ENCODE data around the gene MARVELD1. TPM values are rescaled to one million over a fixed set of nuclear protein-coding genes. Genes with fewer than 3 reads are reported as not detected.
"Not testable (repeated sequence)": the region's sequence is repeated elsewhere in the genome, so short reads cannot be mapped to it uniquely, and the experiment has no call there.

MARVELD1 gene
- total and polyA plus RNA-seq, 12 donors: 2.8 to 11.9 (median 5.8) TPM

- H3K27ac ChIP-seq: peak overlapping the region in 1 of 10 donors; percentile 90
- no peaks in the 10 kb centered on the region for H3K27me3 ChIP-seq
- ATAC-seq (no peak), DNase-seq (no peak)
- intact Hi-C loops (cut with DNase I): loop anchor here in 1 of 10 donors (5.0 kb wide), 1 partner anchor 42 kb away; no protein-coding TSS in a partner anchor
- TF ChIP-seq, protein P1, sequence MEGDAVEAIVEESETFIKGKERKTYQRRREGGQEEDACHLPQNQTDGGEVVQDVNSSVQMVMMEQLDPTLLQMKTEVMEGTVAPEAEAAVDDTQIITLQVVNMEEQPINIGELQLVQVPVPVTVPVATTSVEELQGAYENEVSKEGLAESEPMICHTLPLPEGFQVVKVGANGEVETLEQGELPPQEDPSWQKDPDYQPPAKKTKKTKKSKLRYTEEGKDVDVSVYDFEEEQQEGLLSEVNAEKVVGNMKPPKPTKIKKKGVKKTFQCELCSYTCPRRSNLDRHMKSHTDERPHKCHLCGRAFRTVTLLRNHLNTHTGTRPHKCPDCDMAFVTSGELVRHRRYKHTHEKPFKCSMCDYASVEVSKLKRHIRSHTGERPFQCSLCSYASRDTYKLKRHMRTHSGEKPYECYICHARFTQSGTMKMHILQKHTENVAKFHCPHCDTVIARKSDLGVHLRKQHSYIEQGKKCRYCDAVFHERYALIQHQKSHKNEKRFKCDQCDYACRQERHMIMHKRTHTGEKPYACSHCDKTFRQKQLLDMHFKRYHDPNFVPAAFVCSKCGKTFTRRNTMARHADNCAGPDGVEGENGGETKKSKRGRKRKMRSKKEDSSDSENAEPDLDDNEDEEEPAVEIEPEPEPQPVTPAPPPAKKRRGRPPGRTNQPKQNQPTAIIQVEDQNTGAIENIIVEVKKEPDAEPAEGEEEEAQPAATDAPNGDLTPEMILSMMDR (IDR thresholded peaks at IDR 0.05): no peak
- peaks cover 0 to 11% (median 0%) of the 10 kb centered on the region in 11 donors for H3K9me3 ChIP-seq
- no peak overlapping the region for H3K4me3 ChIP-seq
- H3K4me1 ChIP-seq: peaks cover 6 to 44% (median 25%) of the 10 kb centered on the region in 9 donors
- WGBS, 2 donors: 91% methylated on average over 3 of the region's 3 CpGs
- no peaks in the 10 kb centered on the region for H3K36me3 ChIP-seq
Observed at GRCh38 chr10:97690133-97690532, 23.4 kb upstream of the MARVELD1 start.

GRCh38 chr10:97698072-97698655 is 15.4 kb upstream of the MARVELD1 start:
- WGBS, 2 donors: 82 to 89% methylated on average over 11 of the region's 11 CpGs
- not testable (repeated sequence) for ATAC-seq, H3K36me3 ChIP-seq, H3K27me3 ChIP-seq, H3K9me3 ChIP-seq, H3K4me1 ChIP-seq, H3K27ac ChIP-seq, DNase-seq, H3K4me3 ChIP-seq
- intact Hi-C loops (cut with DNase I): loop anchor here in 1 of 10 donors (5.0 kb wide), 1 partner anchor 34 kb away; no protein-coding TSS in a partner anchor

DNA sequence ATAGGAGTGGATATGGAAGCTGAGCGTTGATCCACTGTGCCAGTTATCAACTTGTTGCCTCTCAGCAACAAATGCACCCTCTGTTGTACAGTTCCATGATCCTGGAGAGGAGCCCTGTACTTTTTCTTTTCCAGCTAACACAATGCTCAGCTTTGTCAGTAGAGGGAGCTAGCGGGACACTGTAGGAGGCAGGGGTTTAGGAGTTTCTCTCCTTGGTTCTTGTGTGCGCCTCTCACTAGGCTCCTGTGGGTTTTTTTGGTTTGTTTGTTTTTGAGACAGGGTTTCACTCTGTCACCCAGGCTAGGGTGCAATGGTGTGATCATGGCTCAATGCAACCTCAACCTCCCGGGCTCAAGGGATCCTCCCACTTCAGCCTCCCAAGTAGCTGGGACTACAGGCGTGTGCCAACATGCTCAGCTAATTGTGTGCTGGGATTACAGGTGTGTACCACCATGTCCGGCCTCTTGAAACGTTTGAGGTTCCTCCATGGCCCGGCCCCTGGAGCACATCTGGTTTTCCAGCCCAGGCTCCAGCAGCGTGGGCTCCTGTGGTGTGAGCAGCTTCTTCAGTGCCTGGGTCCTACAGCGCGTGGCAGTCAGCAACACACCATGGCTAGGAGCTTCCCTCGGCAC is 12.0 kb upstream of the MARVELD1 start:
- Histone ChIP-seq H3K9me3 (no peaks in the 10 kb centered on the region), H3K4me3 (no peak overlapping the region), H3K27me3 (peaks cover 0 to 4% (median 0%) of the 10 kb centered on the region in 7 donors), H3K4me1 (peaks cover 0 to 7% (median 0%) of the 10 kb centered on the region in 9 donors), H3K36me3 (no peaks in the 10 kb centered on the region), H3K27ac (no peak overlapping the region)
- intact Hi-C loops (cut with DNase I): loop anchor here in 1 of 10 donors (1.0 kb wide), 1 partner anchor 30 kb away; no protein-coding TSS in a partner anchor
- ATAC-seq (peak; percentile 77 to 93 (median 90)), DNase-seq (peak in 1 of 2 donors; percentile 45)
- TF ChIP-seq, protein P1 (IDR thresholded peaks at IDR 0.05): peak; percentile 59 to 90 (median 84)
- 45 to 49% methylated on average over 12 of the region's 12 CpGs for WGBS, 2 donors

DNA sequence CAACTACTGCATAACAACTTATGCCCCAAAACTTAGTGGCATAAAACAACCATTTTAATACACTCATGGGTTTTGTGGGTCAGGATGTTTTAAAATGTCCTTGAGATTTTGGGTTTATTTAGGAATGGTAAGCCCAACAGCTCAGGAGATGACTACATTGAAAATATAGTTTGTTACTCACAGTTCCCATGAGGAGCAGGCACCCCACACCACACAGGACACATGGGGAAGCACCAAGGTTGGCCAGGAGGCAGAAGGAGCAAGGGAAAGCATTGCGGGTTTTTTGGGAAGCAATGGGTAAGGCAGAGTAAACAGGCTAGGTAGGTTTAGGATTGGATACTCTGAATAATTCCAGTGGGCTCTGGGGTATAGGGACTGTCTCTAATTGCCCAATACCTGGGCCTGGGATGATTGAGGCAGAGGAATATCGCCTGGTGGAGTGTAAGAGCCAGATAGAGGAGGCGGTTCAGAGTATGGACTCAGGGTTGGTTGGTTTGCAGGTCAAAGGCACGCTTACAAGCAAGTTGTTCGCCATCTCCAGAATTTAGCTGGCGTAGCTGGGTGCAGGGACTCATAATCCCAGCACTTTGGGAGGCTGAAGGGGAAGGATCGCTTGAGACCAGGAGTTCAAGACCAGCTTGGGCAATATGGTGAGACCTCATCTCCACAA is 10.0 kb upstream of the MARVELD1 start:
- H3K27me3 ChIP-seq: peaks cover 0 to 4% (median 0%) of the 10 kb centered on the region in 7 donors
- ATAC-seq (no peak), DNase-seq (no peak)
- no peak overlapping the region for H3K27ac ChIP-seq
- 93 to 97% methylated on average over 7 of the region's 7 CpGs for whole genome bisulfite sequencing, 2 donors
- H3K4me1 ChIP-seq: peaks cover 0 to 7% (median 0%) of the 10 kb centered on the region in 9 donors
- TF ChIP-seq, protein P1 (IDR thresholded peaks at IDR 0.05): no peak
- H3K9me3 ChIP-seq: no peaks in the 10 kb centered on the region
- H3K36me3 ChIP-seq: no peaks in the 10 kb centered on the region
- intact Hi-C loops (cut with DNase I): loop anchor here in 1 of 10 donors (1.0 kb wide), 1 partner anchor 28 kb away; no protein-coding TSS in a partner anchor
- no peak overlapping the region for H3K4me3 ChIP-seq
